ENCODE measurements around the gene PRPH2. TPM values are rescaled to one million over a fixed set of nuclear protein-coding genes. Genes with fewer than 3 reads are reported as not detected.
"Not testable (repeated sequence)": the region's sequence is repeated elsewhere in the genome, so short reads cannot be mapped to it uniquely, and the experiment has no call there.

The PRPH2 gene
- total RNA-seq, 2 donors from 2014 or later: 1.1 to 1.2 TPM

DNA sequence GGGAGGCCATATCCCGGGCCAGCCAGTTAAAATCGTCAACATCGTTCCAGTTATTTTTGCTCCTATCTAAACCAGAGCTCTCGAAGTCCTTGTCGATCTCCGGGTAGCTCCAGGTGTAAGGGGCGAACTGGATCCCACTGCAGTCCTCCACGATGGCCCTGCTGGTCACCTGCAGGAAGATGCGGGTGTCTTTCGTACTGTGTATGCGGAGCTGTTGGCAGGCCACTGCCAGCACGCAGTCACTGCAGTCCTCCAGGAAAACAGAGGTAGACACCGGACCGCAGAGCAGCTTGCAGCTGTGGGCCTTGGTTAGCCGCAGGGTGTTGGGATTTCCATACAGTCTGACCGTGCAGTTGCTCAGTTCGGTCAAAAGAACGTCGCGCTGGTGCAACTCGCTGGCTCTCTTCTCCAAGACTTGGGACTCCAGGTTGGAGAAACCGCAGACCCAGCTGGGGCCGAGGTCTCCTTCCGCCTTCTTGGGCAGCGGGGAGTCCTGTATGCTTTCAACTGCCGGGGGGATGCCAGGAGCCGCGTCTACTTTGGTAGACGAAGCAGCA lies 22.8 kb upstream of the PRPH2 start:
- DNase-seq: peak; percentile 34
- no peak for ATAC-seq
- intact Hi-C loops (cut with DNase I): loop anchor here in 1 of 2 donors (5.0 kb wide), 1 partner anchor 132 kb away; the partner anchor contains the start of gene RPL7L1

DNA sequence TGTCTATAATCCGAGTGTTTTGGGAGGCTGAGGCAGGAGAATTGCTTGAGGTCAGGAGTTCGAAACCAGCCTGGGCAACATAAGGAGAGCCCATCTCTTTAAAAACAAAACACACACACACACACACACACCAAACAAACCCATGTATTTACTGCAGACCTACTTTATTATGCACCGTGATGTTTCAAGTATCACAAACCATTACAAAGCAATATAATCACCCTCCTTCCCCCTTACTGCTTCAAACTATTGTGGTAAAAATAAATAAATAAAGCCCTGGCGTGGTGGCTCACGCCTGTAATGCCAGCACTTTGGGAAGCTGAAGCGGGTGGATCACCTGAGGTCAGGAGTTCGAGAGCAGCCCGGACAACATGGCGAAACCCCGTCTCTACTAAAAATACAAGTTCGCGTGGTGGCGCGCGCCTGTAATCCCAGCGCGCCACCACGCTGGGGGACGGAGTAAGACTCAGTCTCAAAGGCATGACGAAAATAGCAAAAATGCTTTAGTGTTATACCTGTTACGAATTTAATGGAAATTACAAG lies 22.0 kb upstream of the PRPH2 start:
- intact Hi-C loops (cut with DNase I): no loop called here
- ATAC-seq (no peak), DNase-seq (no peak)

DNA sequence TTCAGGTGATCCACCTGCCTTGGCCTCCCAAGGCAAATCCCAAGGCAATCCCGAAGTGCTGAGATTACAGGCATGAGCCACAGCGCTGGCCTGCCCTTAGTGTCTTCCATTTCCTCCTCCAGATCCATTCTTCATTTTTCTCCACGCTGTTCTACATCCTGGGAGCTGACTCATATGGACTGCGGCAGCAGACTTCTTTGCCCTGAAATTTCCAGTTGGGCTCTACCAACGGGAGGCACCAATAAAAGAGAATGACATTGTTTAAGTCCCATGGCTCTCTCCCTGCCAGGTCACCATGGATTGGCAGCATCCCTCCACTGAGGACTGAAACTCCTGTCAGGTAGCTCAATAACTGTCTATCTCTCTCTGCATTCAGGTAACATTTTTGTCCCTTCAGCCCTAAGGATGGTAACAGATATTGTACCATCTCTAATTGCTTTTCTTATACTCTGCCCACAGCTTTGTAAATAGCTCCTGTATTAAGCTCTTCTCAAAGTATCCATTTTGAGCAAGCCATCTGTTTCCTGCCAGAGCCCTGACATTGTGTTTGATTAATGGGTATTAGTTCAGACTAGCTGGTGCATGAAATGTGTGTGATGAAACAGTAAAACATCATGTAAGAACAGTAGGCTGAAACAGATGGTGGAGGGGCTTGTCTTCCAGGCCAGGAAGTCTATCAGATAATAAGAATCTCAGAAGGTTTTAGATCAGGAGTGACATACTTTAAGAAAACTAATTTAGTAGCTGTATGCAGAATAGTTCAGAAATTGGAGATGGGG lies 19.9 kb upstream of the PRPH2 start:
- ATAC-seq (no peak), DNase-seq (no peak)
- intact Hi-C loops (cut with DNase I): no loop called here

DNA sequence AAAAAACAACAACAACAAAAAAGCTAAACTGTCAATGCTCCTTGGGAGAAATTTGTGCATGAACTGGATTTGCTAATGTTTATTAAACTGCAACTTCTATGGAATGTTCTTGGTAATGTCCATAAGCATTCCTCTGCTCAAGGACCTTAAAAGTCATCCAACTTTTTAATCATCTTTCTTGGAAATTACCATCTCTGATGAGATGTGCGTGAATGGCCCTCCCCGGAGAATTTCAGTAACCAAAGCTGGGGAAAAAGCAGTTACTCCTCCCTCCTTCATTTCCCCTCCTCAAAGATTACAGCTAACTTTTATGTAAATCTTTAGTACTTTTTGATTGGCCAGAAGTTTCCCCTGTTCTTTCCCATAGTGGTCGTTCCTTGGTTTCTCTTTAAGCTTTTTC lies 18.3 kb upstream of the PRPH2 start:
- DNase-seq (no peak), ATAC-seq (no peak)
- intact Hi-C loops (cut with DNase I): no loop called here

DNA sequence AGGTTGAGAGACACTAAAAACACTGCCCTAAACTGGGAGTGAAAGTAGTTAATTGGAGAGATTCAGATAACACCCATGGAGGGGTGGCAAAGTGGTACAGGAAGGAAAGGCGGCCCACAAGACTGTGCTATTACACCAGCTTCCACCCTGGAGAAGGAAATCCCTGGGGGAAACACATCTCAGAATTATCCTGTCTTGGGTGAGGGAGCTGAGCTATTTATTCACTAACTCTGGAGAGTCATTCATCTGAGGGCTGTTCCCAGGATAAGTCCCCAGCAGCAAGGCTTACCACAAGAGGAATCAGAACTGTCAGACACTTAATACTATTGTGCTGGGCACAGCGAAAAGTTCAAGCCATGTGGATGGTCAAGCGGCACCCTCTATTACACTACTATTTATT lies 13.6 kb upstream of the PRPH2 start:
- no peak for ATAC-seq
- intact Hi-C loops (cut with DNase I): no loop called here
- DNase-seq: no peak

DNA sequence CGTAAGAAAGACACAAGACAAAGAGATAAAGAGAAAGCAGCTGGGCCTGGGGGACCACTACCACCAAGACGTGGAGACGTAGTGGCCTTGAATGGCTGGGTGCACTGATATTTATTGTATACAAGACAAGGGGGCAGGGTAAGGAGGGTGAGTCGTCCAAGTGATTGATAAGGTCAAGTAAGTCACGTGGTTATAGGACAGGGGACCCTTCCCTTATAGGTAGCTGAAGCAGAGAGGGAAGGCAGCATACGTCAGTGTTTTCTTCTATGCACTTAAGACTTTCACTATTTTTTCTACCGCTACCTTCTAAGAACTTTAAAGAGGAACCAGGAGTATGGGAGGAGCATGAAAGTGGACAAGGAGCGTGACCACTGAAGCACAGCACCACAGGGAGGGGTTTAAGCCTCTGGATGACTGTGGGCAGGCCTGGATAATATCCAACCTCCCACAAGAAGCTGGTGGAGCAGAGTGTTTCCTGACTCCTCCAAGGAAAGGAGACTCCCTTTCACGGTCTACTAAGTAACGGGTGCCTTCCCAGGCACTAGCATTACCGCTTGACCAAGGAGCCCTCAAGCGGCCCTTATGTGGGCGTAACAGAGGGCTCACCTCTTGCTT lies 11.6 kb upstream of the PRPH2 start:
- ATAC-seq; DNase-seq; intact Hi-C loops (cut with DNase I): not testable (repeated sequence)

DNA sequence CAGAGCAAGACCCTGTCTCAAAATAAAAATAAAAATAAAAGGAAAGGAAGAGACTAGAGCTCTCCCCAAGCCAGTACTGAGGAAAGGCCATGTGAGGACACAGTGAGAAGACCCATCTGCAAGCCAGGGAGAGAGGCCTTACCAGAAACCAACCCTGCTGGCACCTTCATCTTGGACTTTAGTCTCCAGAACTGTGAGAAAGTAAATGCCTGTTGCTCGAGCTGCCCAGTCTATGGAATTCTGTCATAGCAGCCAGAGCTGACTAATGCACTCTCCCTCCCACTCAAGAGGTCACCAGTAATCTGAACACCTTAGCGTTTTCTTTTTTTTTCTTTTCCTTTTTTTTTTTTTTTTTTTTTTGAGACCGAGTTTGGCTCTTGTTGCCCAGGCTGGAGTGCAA lies 7.3 kb upstream of the PRPH2 start:
- intact Hi-C loops (cut with DNase I): loop anchor here in 1 of 2 donors (5.0 to 10.0 kb wide), 2 partner anchors 67 to 145 kb away; partner anchors contain the start of gene RPL7L1
- no peak for DNase-seq
- no peak for ATAC-seq

DNA sequence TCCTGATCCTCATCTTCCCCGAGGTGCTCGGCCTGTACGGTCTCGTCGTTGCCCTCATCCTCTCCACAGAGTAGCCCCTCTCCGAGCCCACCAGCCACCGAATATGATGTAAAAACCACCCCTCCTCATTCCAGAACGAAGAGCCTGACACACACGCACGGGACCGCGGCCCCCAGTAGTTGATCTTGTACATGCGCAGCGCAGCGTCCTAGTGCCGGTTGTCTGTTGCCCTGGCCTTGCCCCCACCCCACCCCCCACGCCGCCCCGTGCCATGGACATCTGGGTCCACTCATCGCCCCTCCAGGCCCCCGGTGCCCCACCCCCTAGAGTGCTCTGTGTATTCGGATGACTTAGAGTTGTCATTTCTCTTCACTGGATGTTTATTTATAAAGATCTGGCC lies 5.2 kb upstream of the PRPH2 start:
- intact Hi-C loops (cut with DNase I): loop anchor here in 1 of 2 donors (5.0 to 10.0 kb wide), 2 partner anchors 65 to 147 kb away; partner anchors contain the start of gene RPL7L1
- ATAC-seq (peak in 1 of 2 donors; percentile 10), DNase-seq (peak; percentile 38)

DNA sequence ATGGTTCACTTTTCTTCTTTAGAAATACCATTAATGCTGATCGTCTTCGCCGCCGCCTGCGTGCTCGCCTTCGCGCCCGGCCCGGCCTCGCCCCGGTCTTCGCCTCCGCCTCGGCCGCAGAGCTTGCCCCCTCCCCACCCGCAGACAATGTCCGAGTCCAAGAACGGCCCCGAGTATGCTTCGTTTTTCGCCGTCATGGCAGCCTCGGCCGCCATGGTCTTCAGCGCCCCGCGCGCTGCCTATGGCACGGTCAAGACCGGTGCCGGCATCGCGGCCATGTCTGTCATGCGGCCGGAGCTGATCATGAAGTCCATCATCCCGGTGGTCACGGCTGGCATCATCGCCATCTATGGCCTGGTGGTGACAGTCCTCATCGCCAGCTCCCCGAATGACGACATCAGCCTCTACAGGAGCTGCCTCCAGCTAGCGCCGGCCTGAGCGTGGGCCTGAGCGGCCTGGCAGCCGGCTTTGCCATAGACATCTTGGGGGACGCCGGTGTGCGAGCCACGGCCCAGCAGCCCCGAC lies 4.8 kb upstream of the PRPH2 start:
- DNase-seq: peak; percentile 55
- intact Hi-C loops (cut with DNase I): loop anchor here in 1 of 2 donors (5.0 to 10.0 kb wide), 2 partner anchors 65 to 148 kb away; partner anchors contain the start of gene RPL7L1
- ATAC-seq: peak; percentile 58 to 79

DNA sequence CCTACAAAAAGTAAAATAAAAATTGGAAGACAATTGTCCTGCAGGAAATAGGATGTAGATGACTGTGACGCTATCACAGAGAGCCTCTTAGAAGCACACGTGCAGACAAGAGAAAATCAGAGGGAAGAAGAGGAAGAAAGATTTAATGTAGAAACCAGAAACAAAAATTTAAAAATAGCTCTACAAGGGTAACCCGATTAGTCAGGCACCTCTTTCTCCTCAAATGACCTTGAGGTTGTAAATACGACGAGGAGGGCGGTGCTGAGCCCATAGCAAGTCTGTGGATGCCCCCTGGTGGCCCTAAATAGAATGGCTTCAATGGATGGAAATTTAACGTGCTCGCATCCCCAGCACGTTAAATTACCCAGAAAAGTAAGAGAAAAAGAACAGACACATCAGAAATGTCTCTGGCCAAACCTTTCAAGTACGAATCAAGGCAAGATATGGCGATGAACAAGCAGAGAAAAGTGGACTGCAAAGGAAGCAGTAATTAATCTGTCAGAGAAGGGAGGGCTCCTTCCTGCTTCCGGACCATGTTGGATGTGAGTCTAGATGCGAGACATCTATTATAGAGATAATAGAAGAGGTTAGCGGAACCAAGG lies 4.2 kb upstream of the PRPH2 start:
- intact Hi-C loops (cut with DNase I): loop anchor here (1.0 to 10.0 kb wide), 3 partner anchors 64 to 148 kb away; partner anchors contain the start of gene RPL7L1 (in 1 of the 2)
- DNase-seq (peak; percentile 79), ATAC-seq (peak; percentile 95 to 96)

DNA sequence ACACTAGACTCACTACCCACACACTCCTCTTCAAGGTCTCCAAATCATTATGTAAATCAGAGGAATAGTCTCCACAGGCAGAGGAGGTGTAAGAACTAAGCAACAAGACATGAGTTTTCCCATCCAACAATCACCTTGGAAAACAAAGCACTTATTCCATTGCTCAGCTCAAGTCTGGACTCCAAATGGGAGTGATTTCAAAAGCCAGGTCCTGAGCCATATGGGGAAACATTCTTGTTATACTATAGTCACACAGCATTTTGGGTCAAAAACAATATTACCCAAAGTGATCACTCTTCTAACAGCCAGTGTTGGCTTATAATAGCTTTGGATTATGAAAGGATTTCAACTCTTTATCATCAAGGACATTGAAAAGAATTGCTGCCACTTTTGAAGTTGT lies 3.6 kb upstream of the PRPH2 start:
- ATAC-seq: no peak
- intact Hi-C loops (cut with DNase I): loop anchor here (1.0 to 10.0 kb wide), 3 partner anchors 64 to 149 kb away; partner anchors contain the start of gene RPL7L1 (in 1 of the 2)
- no peak for DNase-seq

DNA sequence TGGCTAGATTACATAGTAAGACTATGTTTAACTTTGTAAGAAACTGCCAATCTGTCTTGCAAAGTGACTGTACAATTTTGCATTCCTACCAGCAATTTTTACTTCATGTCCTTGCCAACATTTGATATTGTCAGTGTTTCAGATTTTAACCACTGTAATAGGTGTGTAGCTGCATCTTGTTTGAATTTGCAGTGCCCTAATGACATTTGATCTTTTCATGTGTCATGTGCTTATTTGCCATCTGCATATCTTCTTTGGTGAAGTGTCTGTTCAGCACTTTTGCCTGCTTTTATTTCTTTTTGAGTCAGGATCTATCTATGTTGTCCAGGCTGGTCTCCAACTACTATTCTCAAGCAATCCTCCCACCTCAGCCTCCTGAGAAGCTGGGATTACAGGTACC lies 2.4 kb upstream of the PRPH2 start:
- ATAC-seq (no peak), DNase-seq (no peak)
- intact Hi-C loops (cut with DNase I): loop anchor here in 1 of 2 donors (5.0 to 10.0 kb wide), 2 partner anchors 63 to 150 kb away; partner anchors contain the start of gene RPL7L1

DNA sequence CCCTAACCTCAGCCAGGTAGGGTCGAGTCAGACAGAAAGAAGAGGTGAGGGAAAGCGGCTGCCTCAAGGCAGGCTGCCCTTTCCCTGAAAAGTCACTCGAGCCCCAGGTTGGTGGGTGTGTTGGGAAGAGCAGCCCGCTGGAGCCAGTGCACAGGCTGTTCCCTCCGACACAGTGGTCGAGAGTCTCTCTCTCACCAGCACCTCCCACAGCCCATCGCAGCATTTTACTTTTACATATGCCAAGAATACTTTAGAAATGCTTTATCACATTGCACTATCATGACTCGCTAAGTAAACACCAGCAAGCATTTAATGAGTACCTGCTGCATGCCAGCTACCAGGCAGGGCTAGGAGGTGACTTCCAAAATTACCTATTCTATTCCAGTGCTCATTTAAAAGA lies 1.7 kb downstream of the PRPH2 start:
- DNase-seq: no peak
- ATAC-seq: no peak
- intact Hi-C loops (cut with DNase I): loop anchor here in 1 of 2 donors (10.0 kb wide), 1 partner anchor 154 kb away; the partner anchor contains the start of gene RPL7L1

DNA sequence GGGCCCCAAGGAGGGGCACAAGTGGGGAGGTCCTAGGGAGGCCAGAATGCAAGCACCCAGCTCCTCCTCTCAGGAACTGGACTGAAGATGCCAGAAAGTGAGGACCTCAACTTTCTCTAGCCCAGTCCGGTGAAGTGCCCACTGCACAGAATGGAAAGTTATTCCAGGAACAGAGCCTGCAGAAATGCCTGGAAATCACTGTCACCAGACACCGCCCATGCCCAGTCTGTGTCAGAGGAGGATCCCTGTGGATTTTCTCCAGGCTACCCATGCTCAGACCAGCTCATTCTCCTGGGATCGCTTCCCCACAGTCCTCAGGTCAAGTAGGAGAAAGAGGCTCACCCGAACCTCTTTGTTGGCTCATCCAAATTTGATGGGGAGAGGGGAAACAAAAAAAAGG lies 6.5 kb downstream of the PRPH2 start:
- intact Hi-C loops (cut with DNase I): no loop called here
- no peak for ATAC-seq
- DNase-seq: no peak

DNA sequence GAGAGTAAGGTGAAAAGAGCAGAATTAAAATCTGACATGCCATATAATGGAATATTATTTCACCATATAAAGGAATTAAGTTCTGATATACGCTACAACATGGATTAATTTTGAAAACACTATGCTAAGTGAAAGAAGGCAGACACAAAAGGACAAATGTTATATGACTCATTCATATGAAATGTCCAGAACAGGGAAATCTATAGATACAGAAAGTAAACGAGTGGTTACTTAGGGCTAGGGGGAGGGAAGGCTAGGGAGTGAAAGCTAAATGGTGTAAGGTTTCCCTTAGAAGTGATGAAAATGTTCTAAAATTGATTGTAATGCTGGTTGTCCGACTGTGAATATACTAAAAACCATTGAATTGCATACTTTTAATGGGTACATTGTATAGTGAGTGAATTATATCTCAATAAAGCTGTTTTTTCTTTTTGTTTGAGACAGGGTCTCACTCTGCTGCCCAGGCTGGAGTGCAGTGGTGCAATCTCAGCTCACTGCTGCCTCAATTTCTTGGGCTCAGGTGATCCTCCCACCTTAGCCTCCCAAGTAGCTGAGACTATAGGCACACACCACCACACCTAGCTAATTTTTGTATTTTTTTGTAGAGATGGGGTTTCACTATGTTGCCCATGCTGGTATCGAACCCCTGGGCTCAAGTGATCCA lies 8.2 kb downstream of the PRPH2 start:
- intact Hi-C loops (cut with DNase I): no loop called here
- DNase-seq: no peak
- no peak for ATAC-seq

DNA sequence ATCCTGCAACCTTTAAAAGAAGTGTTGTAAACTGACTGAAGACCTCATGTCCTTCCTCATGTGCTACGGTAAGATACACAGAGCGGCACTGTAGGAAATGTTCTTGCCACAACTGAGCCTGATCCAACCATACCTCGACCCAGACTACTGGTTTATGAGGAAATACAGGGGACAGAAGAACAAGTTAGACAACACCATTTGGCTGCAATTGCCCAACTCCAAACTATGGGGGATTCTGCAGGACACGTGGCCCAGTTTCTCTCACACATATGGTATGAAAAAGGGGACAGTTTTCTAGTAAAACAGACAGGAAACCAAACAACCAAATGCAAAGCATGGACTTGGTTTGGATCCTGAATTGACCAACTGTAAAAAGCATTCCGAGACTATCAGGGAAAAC lies 10.5 kb downstream of the PRPH2 start:
- no peak for ATAC-seq
- no peak for DNase-seq
- intact Hi-C loops (cut with DNase I): no loop called here

DNA sequence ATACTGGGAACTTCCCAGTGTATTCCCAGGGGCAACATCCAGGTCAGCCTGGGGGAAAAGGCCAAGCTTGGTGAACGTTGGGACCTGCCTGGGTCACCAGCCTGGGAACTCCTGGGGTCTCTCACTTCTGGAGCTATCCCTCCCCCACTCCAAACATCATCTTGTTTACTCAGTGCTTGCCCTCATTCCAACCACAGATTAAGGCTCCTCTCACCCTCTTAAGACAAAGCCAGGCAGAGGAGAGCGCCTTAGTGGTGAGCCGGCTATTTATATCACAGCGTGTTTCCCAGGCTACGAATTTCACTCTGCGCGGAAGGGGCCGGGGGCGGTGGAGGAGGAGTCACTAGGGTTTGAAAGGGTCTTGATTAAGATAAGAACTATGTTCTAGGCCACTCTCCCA lies 12.1 kb downstream of the PRPH2 start:
- ATAC-seq (peak in 1 of 2 donors; percentile 53), DNase-seq (no peak)
- intact Hi-C loops (cut with DNase I): no loop called here

DNA sequence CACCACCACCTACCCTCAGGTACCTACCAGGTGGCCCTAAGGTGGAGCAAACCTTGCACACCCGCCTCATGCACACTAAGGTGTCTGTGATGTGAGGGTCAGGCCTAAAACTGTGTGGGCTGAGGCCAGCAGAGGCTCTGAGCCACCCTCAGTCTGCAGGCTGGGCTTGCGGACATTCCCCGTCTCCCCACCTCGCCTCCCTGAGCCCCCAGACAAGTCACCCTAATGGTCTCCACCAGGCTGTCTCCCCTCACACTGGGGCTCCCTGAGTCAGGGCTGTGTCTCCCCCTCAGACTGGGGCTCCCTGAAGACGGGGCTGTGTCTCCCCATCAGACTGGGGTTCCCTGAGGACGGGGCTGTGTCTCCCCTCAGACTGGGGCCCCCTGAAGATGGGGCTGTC lies 12.5 kb downstream of the PRPH2 start:
- no peak for DNase-seq
- ATAC-seq: no peak
- intact Hi-C loops (cut with DNase I): no loop called here
